GM13976 (cell line): ENCODE results near the gene RNASE2.

Source experiments
- DNase-seq: peaks from one replicate; pipeline ENCODE4 v3.0.0; 2012; ENCODE audit warnings: low spot score
- CTCF ChIP-seq: IDR thresholded peaks from 2 replicates; pipeline ENCODE4 v1.5.1; 2012; ENCODE audit warnings: borderline replicate concordance, mild to moderate bottlenecking; ENCODE audit not compliant: insufficient read depth; ENCODE audit errors: extremely low read depth, missing control alignments, control extremely low read depth
- in situ Hi-C: fragments of 300-500 bp; cut with MboI; formaldehyde crosslinking; loops from one replicate; pipeline ENCODE4 v1.12.0; 2022; ENCODE audit warnings: low sequenced_read_pairs, mixed read lengths, inconsistent platforms; ENCODE audit not compliant: unreplicated experiment

The RNASE2 gene

GRCh38 chr14:20989471-20989786 is 34.1 kb downstream of the RNASE2 start:
- DNase-seq, result no peak
- in situ Hi-C loops, result no loop called here
- no peak for TF ChIP-seq CTCF

- in situ Hi-C loops, result no loop called here
- peak; percentile 92 for DNase-seq
- TF ChIP-seq CTCF, result no peak
These were observed 34.7 kb downstream of the RNASE2 start, which contains the start of gene METTL17 for GRCh38 chr14:20989787-20990600. TSS of gene METTL17 (plus strand) at chr14:20989980. CDS start at chr14:20990003, 23 bp downstream.

GRCh38 chr14:20996521-20996920 is 41.2 kb downstream of the RNASE2 start:
- in situ Hi-C loops, result no loop called here
- TF ChIP-seq CTCF, result no peak
- no peak for DNase-seq

GRCh38 chr14:20997115-20997514 is 41.8 kb downstream of the RNASE2 start:
- no peak for DNase-seq
- no peak for TF ChIP-seq CTCF

DNA sequence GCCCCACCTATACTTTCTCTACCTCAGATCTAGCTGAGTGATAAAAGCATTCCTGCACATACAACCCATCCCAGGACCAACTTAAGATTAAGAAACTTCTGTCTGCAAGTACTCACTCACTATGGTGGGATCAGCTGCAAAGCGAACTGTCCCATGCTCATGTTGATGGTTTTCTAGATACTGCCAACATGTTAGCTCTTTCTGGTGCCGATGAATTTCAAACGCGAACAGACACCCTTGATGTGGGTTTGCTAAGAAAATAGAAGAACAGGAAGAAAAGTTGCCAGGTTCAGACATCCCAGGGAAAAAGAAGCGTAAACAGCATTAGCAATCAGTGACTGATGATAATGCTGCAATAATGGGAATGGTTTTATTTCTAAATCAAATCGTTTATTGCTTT is 42.3 kb downstream of the RNASE2 start:
- in situ Hi-C loops, result no loop called here
- DNase-seq, result no peak
- TF ChIP-seq CTCF, result no peak

More at GRCh38 chr14:20997115-20997514, 41.8 kb downstream of the RNASE2 start:
- in situ Hi-C loops, result no loop called here

DNA sequence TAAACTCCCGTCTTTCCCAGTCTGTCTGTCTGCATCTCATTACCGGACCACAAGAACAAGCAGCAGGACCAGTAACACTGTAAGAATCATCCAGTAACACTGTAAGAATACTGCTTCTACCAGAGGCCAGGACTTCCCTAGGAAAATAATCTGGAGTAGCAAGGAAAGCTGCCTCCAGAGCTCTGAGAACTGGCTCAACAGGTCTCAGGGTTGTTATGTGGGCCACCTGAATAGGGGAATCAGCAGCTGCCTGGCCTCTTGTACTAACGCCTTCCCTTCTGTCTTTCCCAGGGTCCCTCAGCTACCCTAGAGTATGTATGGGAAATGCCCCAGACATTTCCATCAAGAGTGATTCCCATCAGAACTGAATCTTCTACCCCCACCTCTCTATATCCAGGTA is 42.9 kb downstream of the RNASE2 start:
- DNase-seq, result no peak
- TF ChIP-seq CTCF, result no peak
- in situ Hi-C loops, result no loop called here
